ENCODE measurements around the gene OR10V1.

DNA sequence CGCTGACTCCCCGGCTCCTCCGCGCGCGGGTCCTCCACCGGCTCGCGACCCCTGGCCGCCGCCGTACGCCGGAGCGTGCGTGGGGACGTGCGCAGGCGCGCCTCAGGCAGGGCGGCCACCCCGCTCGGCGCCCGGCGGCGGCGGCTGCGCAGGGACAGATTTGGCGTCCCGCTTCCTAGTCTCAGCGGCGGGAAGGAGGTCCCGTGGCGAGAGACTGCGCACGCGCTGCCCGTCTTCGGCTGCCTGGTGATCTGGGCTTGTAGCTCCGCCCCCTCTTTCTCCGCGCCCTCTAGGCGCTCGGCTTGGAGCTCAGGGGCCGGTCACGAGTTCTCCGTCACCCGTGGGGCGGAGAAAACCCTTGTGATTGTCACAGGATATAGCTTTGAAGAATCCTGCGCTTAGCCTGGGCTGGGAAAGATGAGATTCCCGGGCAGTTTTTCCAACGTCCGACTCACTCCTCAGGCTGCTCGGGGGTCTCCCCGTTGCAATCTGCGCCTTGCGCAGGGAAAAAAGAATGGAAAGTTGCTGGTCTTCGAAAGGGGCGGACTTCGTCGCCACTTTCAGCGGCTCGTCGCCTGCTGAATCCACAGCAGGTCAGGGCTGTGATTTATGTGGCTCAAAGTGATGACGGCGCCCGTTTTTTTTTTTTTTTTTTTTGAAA, 44.6 kb downstream of the OR10V1 start, which contains the start of gene PATL1:
- TF ChIP-seq CTCF (IDR thresholded peaks at IDR 0.05) (no peak), POLR2A (IDR thresholded peaks at IDR 0.05) (peak; percentile 9 to 89)

Data from heart left ventricle (tissue), 13 donors.